ENCODE measurements around the gene IFNAR1.

GRCh38 chr21:33305344-33305671, 19.5 kb upstream of the IFNAR1 start:
- TF ChIP-seq CTCF (IDR thresholded peaks at IDR 0.05) (no peak), POLR2A (IDR thresholded peaks at IDR 0.05) (no peak)
